Muscle of leg (tissue), 11 donors: Measurements from ENCODE around the gene GPR108. TPM values are rescaled to one million over a fixed set of nuclear protein-coding genes. Genes with fewer than 3 reads are reported as not detected.

Experiments
- DNase-seq: peaks from one replicate; pipeline ENCODE4 v3.0.0; 2013
- H3K27ac ChIP-seq: one replicate; pipeline ENCODE4 v1.5.1; 2013; ENCODE audit warnings: mild to moderate bottlenecking, low read length, control low read depth
- H3K27me3 ChIP-seq: one replicate; pipeline ENCODE4 v1.6.1; 2013; ENCODE audit warnings: low read length; ENCODE audit not compliant: control insufficient read depth, insufficient read depth
- H3K36me3 ChIP-seq: one replicate; pipeline ENCODE4 v1.6.1; 2013; ENCODE audit warnings: low read length; ENCODE audit not compliant: control insufficient read depth, insufficient read depth
- H3K4me1 ChIP-seq: one replicate; pipeline ENCODE4 v1.6.1; 2013; ENCODE audit warnings: low read length; ENCODE audit not compliant: control insufficient read depth, insufficient read depth
- H3K4me3 ChIP-seq: one replicate; pipeline ENCODE4 v1.5.1; 2013; ENCODE audit warnings: low read length, control low read depth
- H3K9me3 ChIP-seq: replicated peaks from 2 replicates; pipeline ENCODE4 v1.6.1; 2013; ENCODE audit warnings: low read depth, low read length; ENCODE audit not compliant: control insufficient read depth
- WGBS: methylation state at CpG from one replicate; pipeline ENCODE4 v1.1.5; 2013; ENCODE audit warnings: missing lambda C conversion rate; ENCODE audit not compliant: insufficient coverage; 5-methylcytosine and 5-hydroxymethylcytosine counted together
- polyA plus RNA-seq, 8 donors: library from polyadenylated mRNA; unstranded; fragments of 120-200 nt; gene quantifications; one replicate each; pipeline versions ENCODE4 v1.2.1 to v1.2.3, GENCODE V29; 2013; ENCODE audit warnings: inconsistent platforms in 1 of 8, low replicate concordance in 1 of 8; ENCODE audit not compliant: insufficient read length in 8 of 8, insufficient read depth in 1 of 8
- total RNA-seq: library from RNA; stranded (reverse); fragments of 120-200 nt; gene quantifications from one replicate; pipeline ENCODE4 v1.2.4, GENCODE V29; 2013

GPR108 gene
- total and polyA plus RNA-seq, 9 donors: 20.9 to 37.1 (median 25.7) TPM

DNA sequence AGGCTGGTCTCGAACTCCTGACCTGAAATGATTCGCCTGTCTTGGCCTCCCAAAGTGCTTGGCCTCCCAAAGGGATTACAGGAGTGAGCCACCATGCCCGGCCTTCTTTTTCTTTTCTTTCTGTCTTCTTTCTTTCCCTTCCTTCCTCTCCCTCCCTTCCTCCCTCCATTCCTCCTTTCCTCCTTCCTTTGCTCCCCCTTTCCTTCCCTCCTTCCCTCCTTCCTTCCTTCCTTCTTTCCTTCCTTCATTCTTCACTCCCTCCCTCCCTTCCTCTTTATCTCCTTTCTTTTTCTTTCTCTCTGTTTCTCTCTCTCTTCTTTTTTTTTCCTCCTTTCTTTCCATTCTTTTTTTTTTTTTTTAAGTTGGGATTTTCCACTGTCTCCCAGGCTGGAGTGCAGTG lies 29.0 kb downstream of the GPR108 start:
- peaks cover 30% of the 10 kb centered on the region for H3K27me3 ChIP-seq
- DNase-seq: no peak
- 67% methylated on average over 3 of the region's 3 CpGs for WGBS
- H3K4me1 ChIP-seq: no peaks in the 10 kb centered on the region
- H3K9me3 ChIP-seq: no peaks in the 10 kb centered on the region
- H3K27ac ChIP-seq: no peak overlapping the region
- H3K36me3 ChIP-seq: no peaks in the 10 kb centered on the region
- H3K4me3 ChIP-seq: no peak overlapping the region

DNA sequence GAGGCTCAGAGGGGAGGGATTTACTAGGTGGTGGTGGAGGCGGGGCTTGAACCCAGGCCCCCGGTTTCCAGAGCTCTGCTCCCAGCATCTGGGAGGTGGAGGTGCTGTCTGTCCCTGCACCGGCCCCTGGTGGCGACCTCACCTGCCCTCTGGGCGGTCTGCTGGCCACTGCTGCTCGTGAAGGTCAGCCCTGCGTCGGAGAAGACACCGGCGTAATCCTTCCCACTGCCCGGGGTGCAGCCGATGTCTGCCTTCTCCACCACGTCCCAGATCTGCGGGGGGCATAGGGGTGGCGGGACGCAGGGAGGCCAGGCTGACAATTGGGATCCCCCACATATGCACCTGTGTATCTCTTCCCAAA lies 29.7 kb downstream of the GPR108 start:
- DNase-seq: no peak
- peaks cover 30% of the 10 kb centered on the region for H3K27me3 ChIP-seq
- H3K9me3 ChIP-seq: no peaks in the 10 kb centered on the region
- WGBS: 74% methylated on average over 16 of the region's 16 CpGs
- no peaks in the 10 kb centered on the region for H3K36me3 ChIP-seq
- H3K4me3 ChIP-seq: no peak overlapping the region
- H3K27ac ChIP-seq: no peak overlapping the region
- H3K4me1 ChIP-seq: no peaks in the 10 kb centered on the region

DNA sequence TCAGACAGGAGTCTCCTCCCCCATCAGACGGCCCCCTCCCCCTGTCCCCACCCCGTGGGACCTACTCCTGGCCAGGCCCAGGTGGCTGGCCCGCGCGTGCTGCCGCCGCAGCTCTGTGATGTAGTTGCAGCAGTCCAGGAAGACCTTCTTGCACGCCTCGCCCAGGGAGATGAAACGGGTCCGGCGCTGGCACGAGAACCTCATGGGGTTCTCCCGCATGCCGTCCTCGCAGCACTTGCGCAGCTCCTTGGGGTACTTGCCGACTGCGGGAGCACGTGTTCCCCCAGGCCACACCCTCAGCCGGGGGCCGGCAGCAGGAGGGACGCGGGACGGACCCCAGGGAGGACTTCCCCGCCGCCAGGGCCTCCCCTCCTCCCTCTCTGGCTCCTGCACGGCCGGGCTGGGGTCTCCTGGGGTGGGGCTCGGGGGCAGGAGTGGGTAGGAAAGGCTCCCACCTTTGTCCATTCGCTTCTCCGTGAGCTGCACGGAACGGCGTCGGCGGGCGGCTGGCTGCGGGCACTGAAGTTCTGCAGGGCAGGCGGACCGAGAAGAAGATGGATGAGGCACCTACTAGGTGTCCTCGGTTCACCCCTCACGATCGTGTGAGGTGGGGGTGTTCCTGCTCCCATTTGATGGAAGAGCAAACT lies 30.2 kb downstream of the GPR108 start:
- H3K9me3 ChIP-seq: no peaks in the 10 kb centered on the region
- 86% methylated on average over 38 of the region's 44 CpGs for WGBS
- H3K4me3 ChIP-seq: no peak overlapping the region
- no peaks in the 10 kb centered on the region for H3K4me1 ChIP-seq
- DNase-seq: no peak
- no peaks in the 10 kb centered on the region for H3K36me3 ChIP-seq
- peaks cover 30% of the 10 kb centered on the region for H3K27me3 ChIP-seq
- H3K27ac ChIP-seq: no peak overlapping the region

DNA sequence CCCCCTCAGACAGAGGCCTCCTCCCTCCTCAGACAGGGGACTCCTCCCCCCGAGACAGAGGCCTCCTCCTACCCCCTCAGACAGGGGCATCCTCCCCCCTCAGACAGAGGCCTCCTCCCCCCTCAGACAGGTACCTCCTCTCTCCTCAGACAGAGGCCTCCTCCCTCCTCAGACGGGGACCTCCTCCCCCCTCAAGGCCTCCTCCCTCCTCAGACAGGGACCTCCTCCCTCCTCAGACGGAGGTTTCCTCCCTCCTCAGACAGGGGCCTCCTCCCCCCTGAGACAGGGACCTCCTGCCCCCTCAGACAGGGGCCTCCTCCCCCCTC lies 30.8 kb downstream of the GPR108 start:
- DNase-seq: no peak
- Histone ChIP-seq H3K4me3 (no peak overlapping the region), H3K4me1 (no peaks in the 10 kb centered on the region), H3K27ac (no peak overlapping the region), H3K27me3 (peaks cover 25% of the 10 kb centered on the region), H3K9me3 (no peaks in the 10 kb centered on the region), H3K36me3 (no peaks in the 10 kb centered on the region)
- WGBS: 17% methylated on average over 2 of the region's 3 CpGs

DNA sequence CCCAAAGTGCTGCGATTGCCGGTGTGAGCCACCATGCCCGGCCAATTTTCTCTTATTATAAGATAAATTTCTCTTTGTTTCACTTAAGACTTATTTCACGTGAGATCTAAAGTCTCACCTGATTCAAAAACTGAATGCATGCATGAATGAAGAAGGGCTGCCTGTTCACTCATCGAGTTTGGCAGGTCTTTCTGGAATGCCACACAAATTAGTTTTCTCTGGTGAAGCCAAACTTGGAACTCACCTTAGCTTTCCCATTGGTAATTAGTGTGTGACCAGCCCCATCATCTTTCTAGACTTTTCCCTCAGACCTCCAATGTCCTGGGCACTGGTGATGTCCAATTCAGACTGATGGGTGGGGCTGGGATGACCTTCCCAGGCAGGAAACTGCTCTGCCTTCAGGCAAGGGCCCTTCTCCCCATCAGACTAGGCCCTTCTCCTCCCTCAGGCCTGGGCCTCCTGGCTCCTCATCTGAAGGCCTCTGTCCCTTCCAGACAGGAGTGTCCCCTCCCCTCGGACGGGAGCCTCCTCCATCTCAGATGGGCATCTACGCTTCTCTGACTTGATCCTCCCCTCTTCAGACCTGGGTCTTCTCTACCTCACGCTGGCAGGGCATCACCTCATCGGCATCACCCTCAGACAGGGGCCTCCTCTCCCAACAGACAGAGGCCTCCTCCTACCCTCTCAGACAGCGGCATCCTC lies 31.3 kb downstream of the GPR108 start:
- 77% methylated on average over 6 of the region's 11 CpGs for WGBS
- no peak for DNase-seq
- H3K27me3 ChIP-seq: peaks cover 20% of the 10 kb centered on the region
- no peak overlapping the region for H3K27ac ChIP-seq
- H3K4me1 ChIP-seq: no peaks in the 10 kb centered on the region
- no peak overlapping the region for H3K4me3 ChIP-seq
- H3K36me3 ChIP-seq: no peaks in the 10 kb centered on the region
- no peaks in the 10 kb centered on the region for H3K9me3 ChIP-seq

DNA sequence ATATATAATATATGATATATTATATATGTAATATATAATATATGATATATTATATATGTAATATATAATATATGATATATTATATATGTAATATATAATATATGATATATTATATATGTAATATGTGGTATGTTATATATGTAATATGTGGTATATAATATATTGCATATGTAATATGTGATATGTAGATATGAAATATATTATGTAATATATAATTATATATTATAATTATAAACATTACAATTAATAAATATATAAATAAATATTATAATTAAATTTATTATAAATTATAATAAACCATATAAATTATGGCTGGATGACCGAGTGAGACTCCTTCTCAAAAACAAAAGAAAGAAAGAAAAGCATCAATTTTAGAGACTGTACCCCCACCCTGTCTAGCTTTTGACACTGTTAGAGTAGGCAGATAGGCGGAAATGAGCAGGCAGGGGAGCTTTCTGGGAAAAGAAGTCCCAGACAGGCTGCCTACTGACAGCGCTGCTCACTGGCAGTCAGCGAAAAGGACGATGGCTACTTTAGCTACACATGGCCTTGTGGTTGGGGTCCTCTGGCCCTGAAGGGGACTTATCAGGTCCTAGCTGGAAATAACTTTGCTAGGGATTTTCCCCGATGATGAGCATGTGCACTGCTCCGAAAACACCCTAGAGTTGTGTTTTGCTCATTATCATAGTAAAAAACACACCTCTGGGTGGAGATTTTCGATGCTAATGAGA lies 36.6 kb downstream of the GPR108 start:
- WGBS: 86% methylated on average over 7 of the region's 8 CpGs
- peaks cover 2% of the 10 kb centered on the region for H3K27me3 ChIP-seq

DNA sequence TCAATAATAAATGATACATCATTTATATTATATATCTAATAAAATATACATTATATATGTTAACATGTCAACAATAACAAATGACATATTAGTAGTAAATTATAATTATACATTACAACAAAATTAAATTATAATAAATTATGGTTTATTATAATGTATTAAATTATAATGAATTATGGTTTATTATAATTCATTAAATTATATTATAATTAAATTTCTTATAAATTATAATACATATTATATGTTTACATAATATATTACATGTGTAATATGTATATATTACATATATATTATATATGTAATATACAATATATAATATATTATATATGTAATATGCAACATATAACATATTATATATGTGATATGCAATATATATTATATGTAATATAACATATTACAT lies 37.4 kb downstream of the GPR108 start:
- Histone ChIP-seq H3K36me3 (no peaks in the 10 kb centered on the region), H3K27me3 (peaks cover 2% of the 10 kb centered on the region), H3K27ac (no peak overlapping the region), H3K4me3 (no peak overlapping the region), H3K4me1 (no peaks in the 10 kb centered on the region), H3K9me3 (no peaks in the 10 kb centered on the region)
- no peak for DNase-seq

More for the DNA sequence above, 36.6 kb downstream of the GPR108 start:
- Histone ChIP-seq H3K27ac (no peak overlapping the region), H3K4me3 (no peak overlapping the region), H3K36me3 (no peaks in the 10 kb centered on the region), H3K9me3 (no peaks in the 10 kb centered on the region), H3K4me1 (no peaks in the 10 kb centered on the region)
- no peak for DNase-seq

DNA sequence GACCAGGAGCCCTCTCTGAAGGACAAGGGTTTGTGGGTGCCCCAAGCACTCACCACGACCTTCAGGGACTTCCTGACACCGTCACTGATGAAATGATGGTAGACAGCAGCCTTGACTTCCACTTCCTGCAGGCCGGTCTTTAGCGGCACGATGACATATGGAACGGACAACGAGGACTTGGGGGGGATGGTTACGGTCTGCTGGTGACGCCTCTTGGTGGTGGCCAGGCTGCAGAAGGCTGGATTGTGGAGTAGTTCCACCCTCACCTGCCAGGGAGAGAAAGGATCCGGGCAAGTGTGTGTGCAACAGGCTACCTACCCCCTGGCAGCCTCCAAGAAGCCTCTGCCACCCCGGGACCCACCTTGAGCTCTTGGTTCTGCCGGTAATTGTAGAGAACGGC lies 40.1 kb downstream of the GPR108 start:
- no peaks in the 10 kb centered on the region for H3K4me1 ChIP-seq
- H3K27ac ChIP-seq: no peak overlapping the region
- H3K27me3 ChIP-seq: peaks cover 6% of the 10 kb centered on the region
- WGBS: 75% methylated on average over 8 of the region's 13 CpGs
- DNase-seq: no peak
- H3K36me3 ChIP-seq: no peaks in the 10 kb centered on the region
- no peak overlapping the region for H3K4me3 ChIP-seq
- no peaks in the 10 kb centered on the region for H3K9me3 ChIP-seq

DNA sequence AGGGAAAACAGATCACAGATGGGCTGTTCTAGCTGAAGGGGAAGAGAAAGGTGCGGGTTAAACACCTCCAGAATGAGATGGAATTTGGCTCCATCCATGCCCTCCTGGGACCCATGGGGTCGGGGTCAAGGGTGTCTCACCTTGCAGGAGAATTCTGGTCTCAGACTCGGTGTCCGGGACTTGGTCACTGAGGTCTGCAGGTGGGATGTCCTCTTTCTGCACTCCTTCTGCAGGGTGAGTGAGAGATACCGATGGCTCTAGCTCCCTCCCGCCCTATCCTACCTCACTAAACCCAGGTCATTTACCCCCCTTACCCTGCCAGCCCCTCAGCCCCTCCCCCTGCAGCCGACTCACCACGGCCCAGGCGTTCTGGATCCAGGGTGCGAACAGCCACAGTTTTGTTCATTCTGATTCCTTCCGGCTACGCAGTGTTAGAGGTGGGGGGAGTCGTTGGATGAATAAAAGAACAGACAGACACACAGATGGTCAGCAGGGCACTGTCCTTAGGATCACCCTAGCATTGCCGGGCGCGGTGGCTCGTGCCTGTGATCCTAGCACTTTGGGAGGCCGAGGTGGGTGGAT lies 41.0 kb downstream of the GPR108 start:
- Histone ChIP-seq H3K4me1 (no peaks in the 10 kb centered on the region), H3K9me3 (no peaks in the 10 kb centered on the region), H3K4me3 (no peak overlapping the region), H3K36me3 (no peaks in the 10 kb centered on the region), H3K27me3 (peaks cover 6% of the 10 kb centered on the region), H3K27ac (no peak overlapping the region)
- DNase-seq: no peak
- WGBS: 81% methylated on average over 12 of the region's 18 CpGs

DNA sequence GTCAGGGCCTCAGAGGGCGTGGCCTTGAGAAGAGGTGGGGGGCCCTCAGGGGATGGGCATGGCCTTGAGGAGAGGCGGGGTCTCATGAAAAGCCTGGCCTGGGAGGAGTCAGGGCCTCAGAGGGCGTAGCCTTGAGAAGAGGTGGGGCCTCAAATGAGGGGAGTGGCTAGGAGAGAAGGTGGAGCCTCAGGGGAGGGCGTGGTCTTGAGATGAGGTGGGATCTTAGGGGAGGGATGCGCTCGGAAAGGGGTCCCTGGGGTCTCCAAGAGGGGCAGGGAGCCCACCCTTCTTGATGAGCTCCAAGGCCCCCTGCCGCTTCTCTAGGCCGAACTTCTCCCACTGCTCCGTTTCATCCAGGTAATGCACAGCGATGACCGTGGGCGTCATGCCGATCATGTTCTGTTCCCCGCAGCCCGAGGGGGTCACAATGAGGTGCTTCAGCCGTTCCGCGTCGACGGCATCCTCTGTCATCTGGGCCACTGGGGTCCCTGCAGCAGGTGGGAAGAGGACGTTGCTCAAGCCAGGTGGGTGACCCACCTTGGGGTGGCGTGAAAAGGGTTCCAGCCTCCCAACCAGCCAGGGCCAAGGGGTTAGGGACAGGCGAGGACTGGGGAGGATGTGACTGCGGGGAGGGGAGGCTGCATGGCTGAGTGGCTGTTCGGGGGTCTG lies 43.1 kb downstream of the GPR108 start:
- WGBS: 90% methylated on average over 18 of the region's 25 CpGs
- no peak for DNase-seq
- H3K4me1 ChIP-seq: no peaks in the 10 kb centered on the region
- H3K36me3 ChIP-seq: no peaks in the 10 kb centered on the region
- no peak overlapping the region for H3K27ac ChIP-seq
- peaks cover 6% of the 10 kb centered on the region for H3K27me3 ChIP-seq
- no peaks in the 10 kb centered on the region for H3K9me3 ChIP-seq
- H3K4me3 ChIP-seq: no peak overlapping the region
